Neuronal stem cell (in vitro differentiated cells): ENCODE results near the gene HSP90AA1.
A peak's percentile ranks its signal among the peaks of the same experiment; 100 is the strongest.

Experiments used
- DNase-seq: peaks from one replicate; pipeline ENCODE4 v3.0.0-alpha.2; 2013; ENCODE audit warnings: low spot score
- H2AFZ ChIP-seq: one replicate; pipeline ENCODE4 v1.6.1; 2013; ENCODE audit warnings: mild to moderate bottlenecking, low read length, inconsistent platforms
- H2AK5ac ChIP-seq: 2 replicates; pipeline ENCODE4 v1.6.1; 2013; ENCODE audit warnings: low read depth, mild to moderate bottlenecking, inconsistent platforms, low read length, moderate library complexity, mixed read lengths
- H2BK120ac ChIP-seq: 2 replicates; pipeline ENCODE4 v1.6.1; 2013; ENCODE audit warnings: low read depth, mild to moderate bottlenecking, inconsistent platforms, low read length, moderate library complexity, mixed read lengths
- H2BK12ac ChIP-seq: one replicate; pipeline ENCODE4 v1.6.1; 2013; ENCODE audit warnings: low read length, inconsistent platforms
- H2BK15ac ChIP-seq: 2 replicates; pipeline ENCODE4 v1.6.1; 2013; ENCODE audit warnings: mild to moderate bottlenecking, low read length, inconsistent platforms, mixed read lengths
- H2BK5ac ChIP-seq: one replicate; pipeline ENCODE4 v1.6.1; 2013; ENCODE audit warnings: inconsistent platforms, mild to moderate bottlenecking, low read length, moderate library complexity
- H3K14ac ChIP-seq: one replicate; pipeline ENCODE4 v1.6.1; 2013; ENCODE audit warnings: low read length, inconsistent platforms
- H3K18ac ChIP-seq: 2 replicates; pipeline ENCODE4 v1.6.1; 2013; ENCODE audit warnings: low read length, inconsistent platforms
- H3K23ac ChIP-seq: 2 replicates; pipeline ENCODE4 v1.6.1; 2013; ENCODE audit warnings: low read depth, mild to moderate bottlenecking, mixed read lengths, low read length, inconsistent platforms; ENCODE audit not compliant: poor library complexity
- H3K27ac ChIP-seq: replicated peaks from 3 replicates; pipeline ENCODE4 v1.5.1; 2013; ENCODE audit warnings: low read length, inconsistent platforms
- H3K27me3 ChIP-seq, 3 experiments: 2 replicates each; pipeline ENCODE4 v1.6.1; 2013; ENCODE audit warnings: low read length in 3 of 3, mild to moderate bottlenecking in 2 of 3, inconsistent platforms in 1 of 3, low read depth in 1 of 3, mixed read lengths in 1 of 3, moderate library complexity in 1 of 3; ENCODE audit not compliant: control insufficient read depth in 3 of 3, insufficient read depth in 3 of 3
- H3K36me3 ChIP-seq, 2 donors: replicated peaks in 1 of 2; 2 replicates each; pipeline ENCODE4 v1.6.1; 2013; ENCODE audit warnings: low read length in 2 of 2; ENCODE audit not compliant: control insufficient read depth in 2 of 2, insufficient read depth in 2 of 2
- H3K4ac ChIP-seq: 2 replicates; pipeline ENCODE4 v1.6.1; 2013; ENCODE audit warnings: inconsistent platforms, mild to moderate bottlenecking, low read length, moderate library complexity
- H3K4me1 ChIP-seq, 2 donors: 1 replicate in 1 of 2; 2 replicates in 1 of 2; pipeline ENCODE4 v1.6.1; 2013; ENCODE audit warnings: low read length in 2 of 2, low read depth in 1 of 2; ENCODE audit not compliant: control insufficient read depth in 2 of 2, insufficient read depth in 1 of 2
- H3K4me2 ChIP-seq: one replicate; pipeline ENCODE4 v1.6.1; 2013; ENCODE audit warnings: mild to moderate bottlenecking, low read length, inconsistent platforms; ENCODE audit not compliant: insufficient read depth, poor library complexity, severe bottlenecking
- H3K4me3 ChIP-seq, 2 donors: 2 replicates each; pipeline ENCODE4 v1.5.1; 2013; ENCODE audit warnings: low read length in 2 of 2, mild to moderate bottlenecking in 2 of 2, inconsistent platforms in 1 of 2, moderate library complexity in 1 of 2
- H3K79me1 ChIP-seq: one replicate; pipeline ENCODE4 v1.6.1; 2013; ENCODE audit warnings: low read depth, mild to moderate bottlenecking, inconsistent platforms, low read length, moderate library complexity
- H3K9ac ChIP-seq: one replicate; pipeline ENCODE4 v1.6.1; 2013; ENCODE audit warnings: mild to moderate bottlenecking, low read depth, low read length, inconsistent platforms; ENCODE audit not compliant: poor library complexity
- H3K9me3 ChIP-seq, 2 donors: replicated peaks in 1 of 2; 2 replicates each; pipeline versions ENCODE3 to v1.6.1; 2013; ENCODE audit warnings: low read length in 2 of 2, mild to moderate bottlenecking in 2 of 2, inconsistent platforms in 1 of 2, low read depth in 1 of 2, mixed read lengths in 1 of 2, moderate library complexity in 1 of 2; ENCODE audit not compliant: control insufficient read depth in 2 of 2, insufficient read depth in 1 of 2
- H4K8ac ChIP-seq: one replicate; pipeline ENCODE4 v1.6.1; 2013; ENCODE audit warnings: low read depth, mild to moderate bottlenecking, inconsistent platforms, low read length, moderate library complexity
- H4K91ac ChIP-seq: one replicate; pipeline ENCODE4 v1.6.1; 2013; ENCODE audit warnings: low read length, low read depth, mild to moderate bottlenecking, inconsistent platforms; ENCODE audit not compliant: poor library complexity
- WGBS, 2 donors: extraction: QIAGEN DNeasy Blood & Tissue Kit; methylation state at CpG; one replicate each; pipeline ENCODE4 v1.1.7; 2013; ENCODE audit warnings: missing lambda C conversion rate in 2 of 2, mixed read lengths in 1 of 2; ENCODE audit not compliant: insufficient read length in 2 of 2, insufficient replicate concordance in 1 of 2; ENCODE audit errors: extremely low coverage in 2 of 2; 5-methylcytosine and 5-hydroxymethylcytosine counted together

Gene HSP90AA1

GRCh38 chr14:102037686-102038085 is 49.2 kb downstream of the HSP90AA1 start:
- H3K4me3 ChIP-seq: no peak overlapping the region
- no CpG with 5 or more reads among the region's 1 CpG for WGBS, 2 donors
- no peak overlapping the region for H4K8ac ChIP-seq

GRCh38 chr14:102035914-102036313 is 50.9 kb downstream of the HSP90AA1 start:
- no peaks in the 10 kb centered on the region for H3K4me1 ChIP-seq
- no peak overlapping the region for H2BK15ac ChIP-seq
- H3K79me1 ChIP-seq: no peaks in the 10 kb centered on the region
- H3K4ac ChIP-seq: no peak overlapping the region
- H3K27me3 ChIP-seq: no peaks in the 10 kb centered on the region
- peaks cover 61 to 97% of the 10 kb centered on the region in 2 donors for H3K36me3 ChIP-seq
- no peak overlapping the region for H3K9ac ChIP-seq
- H3K4me2 ChIP-seq: no peak overlapping the region
- no peak overlapping the region for H2BK120ac ChIP-seq
- no peak overlapping the region for H2BK12ac ChIP-seq
- H3K9me3 ChIP-seq: no peaks in the 10 kb centered on the region
- no peak overlapping the region for H3K23ac ChIP-seq
- H3K27ac ChIP-seq: no peak overlapping the region
- no peak overlapping the region for H3K18ac ChIP-seq
- no peak for DNase-seq
- no peak overlapping the region for H4K91ac ChIP-seq
- H3K4me3 ChIP-seq: no peak overlapping the region
- no peak overlapping the region for H2AFZ ChIP-seq
- H4K8ac ChIP-seq: no peak overlapping the region
- H2BK5ac ChIP-seq: no peak overlapping the region
- no CpG with 5 or more reads among the region's 9 CpGs for WGBS, 2 donors
- H3K14ac ChIP-seq: no peak overlapping the region
- H2AK5ac ChIP-seq: no peak overlapping the region

More at GRCh38 chr14:102037686-102038085, 49.2 kb downstream of the HSP90AA1 start:
- H3K27ac ChIP-seq: no peak overlapping the region
- no peak overlapping the region for H4K91ac ChIP-seq
- H3K79me1 ChIP-seq: no peaks in the 10 kb centered on the region
- no peaks in the 10 kb centered on the region for H3K27me3 ChIP-seq
- H2BK5ac ChIP-seq: no peak overlapping the region
- H3K4ac ChIP-seq: no peak overlapping the region
- no peaks in the 10 kb centered on the region for H3K4me1 ChIP-seq
- H3K9ac ChIP-seq: no peak overlapping the region
- no peak overlapping the region for H3K4me2 ChIP-seq
- H3K9me3 ChIP-seq: no peaks in the 10 kb centered on the region
- H2AK5ac ChIP-seq: no peak overlapping the region
- DNase-seq: no peak
- no peak overlapping the region for H2BK120ac ChIP-seq
- H3K36me3 ChIP-seq: peaks cover 72 to 98% of the 10 kb centered on the region in 2 donors
- H2AFZ ChIP-seq: no peak overlapping the region
- no peak overlapping the region for H3K23ac ChIP-seq
- H2BK12ac ChIP-seq: no peak overlapping the region
- H3K18ac ChIP-seq: no peak overlapping the region
- H3K14ac ChIP-seq: no peak overlapping the region
- H2BK15ac ChIP-seq: no peak overlapping the region

- H2BK12ac ChIP-seq: no peak overlapping the region
- no peak overlapping the region for H2AK5ac ChIP-seq
- H2AFZ ChIP-seq: no peak overlapping the region
- peaks cover 60 to 97% of the 10 kb centered on the region in 2 donors for H3K36me3 ChIP-seq
- no CpG with 5 or more reads among the region's 11 CpGs for WGBS, 2 donors
- no peak overlapping the region for H3K14ac ChIP-seq
- no peak overlapping the region for H3K4me2 ChIP-seq
- H2BK5ac ChIP-seq: no peak overlapping the region
- H3K27ac ChIP-seq: no peak overlapping the region
- H3K23ac ChIP-seq: no peak overlapping the region
- no peak overlapping the region for H4K91ac ChIP-seq
- H3K4me1 ChIP-seq: no peaks in the 10 kb centered on the region
- H3K9ac ChIP-seq: no peak overlapping the region
- no peaks in the 10 kb centered on the region for H3K9me3 ChIP-seq
- H2BK15ac ChIP-seq: no peak overlapping the region
- DNase-seq: no peak
- H3K27me3 ChIP-seq: no peaks in the 10 kb centered on the region
- no peak overlapping the region for H3K18ac ChIP-seq
- H3K4me3 ChIP-seq: no peak overlapping the region
- no peak overlapping the region for H4K8ac ChIP-seq
- H3K4ac ChIP-seq: no peak overlapping the region
- no peaks in the 10 kb centered on the region for H3K79me1 ChIP-seq
- no peak overlapping the region for H2BK120ac ChIP-seq
Measured at GRCh38 chr14:102034301-102034700, 52.5 kb downstream of the HSP90AA1 start.

- Histone ChIP-seq H3K79me1 (no peaks in the 10 kb centered on the region), H3K4ac (no peak overlapping the region), H2BK120ac (no peak overlapping the region), H3K4me3 (peak overlapping the region in 1 of 2 donors; percentile 3), H3K14ac (no peak overlapping the region), H3K4me2 (no peak overlapping the region), H3K36me3 (peaks cover 57 to 97% of the 10 kb centered on the region in 2 donors), H4K8ac (no peak overlapping the region), H2AK5ac (no peak overlapping the region), H3K4me1 (no peaks in the 10 kb centered on the region), H2BK12ac (no peak overlapping the region), H3K18ac (no peak overlapping the region), H2BK15ac (no peak overlapping the region), H3K27me3 (no peaks in the 10 kb centered on the region), H3K27ac (no peak overlapping the region), H2BK5ac (no peak overlapping the region), H4K91ac (no peak overlapping the region), H3K9ac (no peak overlapping the region), H3K9me3 (no peaks in the 10 kb centered on the region), H3K23ac (no peak overlapping the region), H2AFZ (no peak overlapping the region)
- no CpG with 5 or more reads among the region's 13 CpGs for WGBS, 2 donors
- no peak for DNase-seq
Measured at GRCh38 chr14:102033241-102033640, 53.6 kb downstream of the HSP90AA1 start.
